ENCODE measurements around the gene IMPG2.

Gene IMPG2

GRCh38 chr3:101292027-101292426 is 28.3 kb downstream of the IMPG2 start:
- no peak for TF ChIP-seq ZFX (IDR thresholded peaks at IDR 0.05)
- no peak for TF ChIP-seq CTCF (conservative IDR thresholded peaks at IDR 0.05)

GRCh38 chr3:101288294-101288693 is 32.1 kb downstream of the IMPG2 start:
- TF ChIP-seq CTCF (conservative IDR thresholded peaks at IDR 0.05) (no peak), ZFX (IDR thresholded peaks at IDR 0.05) (no peak)
- H3K27ac ChIP-seq: no peak overlapping the region

More at GRCh38 chr3:101292027-101292426, 28.3 kb downstream of the IMPG2 start:
- H3K27ac ChIP-seq: no peak overlapping the region

- no peak for TF ChIP-seq ZFX (IDR thresholded peaks at IDR 0.05)
- no peak for TF ChIP-seq CTCF (conservative IDR thresholded peaks at IDR 0.05)
- no peak overlapping the region for H3K27ac ChIP-seq
Measured at GRCh38 chr3:101284757-101285156, 35.6 kb downstream of the IMPG2 start.

- no peak for TF ChIP-seq ZFX (IDR thresholded peaks at IDR 0.05)
- no peak for TF ChIP-seq CTCF (conservative IDR thresholded peaks at IDR 0.05)
- no peak overlapping the region for H3K27ac ChIP-seq
Measured at GRCh38 chr3:101281521-101282030, 38.8 kb downstream of the IMPG2 start.

- TF ChIP-seq CTCF (conservative IDR thresholded peaks at IDR 0.05): no peak
- TF ChIP-seq ZFX (IDR thresholded peaks at IDR 0.05): no peak
- H3K27ac ChIP-seq: no peak overlapping the region
Measured at GRCh38 chr3:101279765-101280385, 40.5 kb downstream of the IMPG2 start.

- no peak for TF ChIP-seq CTCF (conservative IDR thresholded peaks at IDR 0.05)
- no peak for TF ChIP-seq ZFX (IDR thresholded peaks at IDR 0.05)
- no peak overlapping the region for H3K27ac ChIP-seq
Measured at GRCh38 chr3:101279162-101279561, 41.2 kb downstream of the IMPG2 start.

- TF ChIP-seq ZFX (IDR thresholded peaks at IDR 0.05) (no peak), CTCF (conservative IDR thresholded peaks at IDR 0.05) (no peak)
- no peak overlapping the region for H3K27ac ChIP-seq
Measured at GRCh38 chr3:101278727-101279126, 41.6 kb downstream of the IMPG2 start.
